Measurements from ENCODE around the gene EMC10. TPM values are rescaled to one million over a fixed set of nuclear protein-coding genes. Genes with fewer than 3 reads are reported as not detected.
"Not testable (repeated sequence)": the region's sequence is repeated elsewhere in the genome, so short reads cannot be mapped to it uniquely, and the experiment has no call there.

Gene EMC10
- total RNA-seq (2014; rRNA removed; shearing (Covaris generic)) = 36.8 and 42.6 TPM in 2 replicates
- 95.3 and 100 TPM in 2 replicates for polyA plus RNA-seq (2014; cell fraction: nucleus; rRNA removed)

DNA sequence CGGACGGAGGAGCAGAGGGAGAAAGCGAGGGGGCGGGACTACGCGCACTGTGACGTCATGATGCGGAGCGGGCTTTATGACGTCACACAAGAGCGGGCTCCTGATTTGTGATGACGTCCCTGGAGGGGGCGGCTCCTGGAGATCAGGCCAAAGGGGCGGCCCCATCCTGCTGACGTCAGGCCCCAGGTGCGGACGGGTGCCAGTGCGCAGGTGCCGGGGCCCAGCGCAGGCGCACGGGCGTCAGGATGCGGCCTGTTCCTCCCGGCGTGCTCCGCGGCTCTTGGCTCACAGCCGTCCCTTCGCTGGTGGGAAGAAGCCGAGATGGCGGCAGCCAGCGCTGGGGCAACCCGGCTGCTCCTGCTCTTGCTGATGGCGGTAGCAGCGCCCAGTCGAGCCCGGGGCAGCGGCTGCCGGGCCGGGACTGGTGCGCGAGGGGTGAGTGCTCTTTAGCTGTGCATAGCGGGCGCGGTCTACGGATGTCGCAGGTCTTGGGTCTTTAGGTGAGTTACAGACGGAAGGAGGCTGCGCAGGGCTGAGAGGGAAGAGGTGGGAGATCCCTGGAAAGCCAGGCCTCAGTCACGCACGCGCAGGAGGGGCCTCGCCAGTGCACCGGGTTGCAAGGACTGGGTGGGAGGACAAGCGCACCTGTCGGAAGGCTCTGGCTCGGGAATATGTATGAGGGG, at the start of gene EMC10, which contains the start of gene GARIN5A:
Gene EMC10 (plus strand): TSS at position 284 of the 683 bp plus-strand sequence. CDS start 38 bp downstream, at position 322.
Gene GARIN5A (minus strand): TSS at position 625 of the 683 bp plus-strand sequence. CDS start 460 bp downstream, at position 165.
- peak; percentile 87 for DNase-seq (ENCODE audit: extremely low read depth, low read depth)

DNA sequence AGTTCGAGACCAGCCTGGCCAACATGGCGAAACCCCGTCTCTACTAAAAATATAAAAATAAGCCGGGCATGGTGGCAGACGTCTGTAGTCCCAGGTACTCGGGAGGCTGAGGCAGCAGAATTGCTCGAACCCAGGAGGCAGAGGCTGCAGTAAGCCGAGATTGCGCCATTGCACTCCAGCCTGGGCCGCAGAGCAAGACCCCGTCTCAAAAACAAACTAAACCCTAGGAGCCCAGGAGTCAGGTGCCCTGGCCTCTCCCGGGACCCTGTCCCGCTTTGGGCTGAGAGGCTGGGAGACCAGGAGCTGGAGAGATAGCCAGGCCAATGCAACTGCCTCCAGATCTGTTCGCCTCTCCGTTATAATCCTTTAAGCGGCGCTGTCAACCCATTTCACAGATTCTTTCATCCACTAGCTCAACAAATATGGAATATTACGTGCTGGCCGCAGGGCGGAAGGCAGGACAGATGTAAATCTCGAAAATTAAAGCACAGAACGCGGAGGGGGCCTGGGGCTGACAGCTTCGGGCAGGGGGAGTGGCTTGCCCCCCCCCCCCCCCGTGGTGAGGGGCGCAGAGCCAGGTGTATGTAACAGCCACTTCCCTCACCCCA, 48.9 kb upstream of the EMC10 start:
- DNase-seq (ENCODE audit: extremely low read depth, low read depth) = no peak

DNA sequence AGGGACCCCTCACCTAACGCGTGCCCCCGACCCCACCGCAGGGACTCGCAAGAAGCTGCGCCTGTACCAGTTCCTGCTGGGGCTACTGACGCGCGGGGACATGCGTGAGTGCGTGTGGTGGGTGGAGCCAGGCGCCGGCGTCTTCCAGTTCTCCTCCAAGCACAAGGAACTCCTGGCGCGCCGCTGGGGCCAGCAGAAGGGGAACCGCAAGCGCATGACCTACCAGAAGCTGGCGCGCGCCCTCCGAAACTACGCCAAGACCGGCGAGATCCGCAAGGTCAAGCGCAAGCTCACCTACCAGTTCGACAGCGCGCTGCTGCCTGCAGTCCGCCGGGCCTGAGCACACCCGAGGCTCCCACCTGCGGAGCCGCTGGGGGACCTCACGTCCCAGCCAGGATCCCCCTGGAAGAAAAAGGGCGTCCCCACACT, 48.3 kb upstream of the EMC10 start:
- no peak for DNase-seq (ENCODE audit: extremely low read depth, low read depth)

DNA sequence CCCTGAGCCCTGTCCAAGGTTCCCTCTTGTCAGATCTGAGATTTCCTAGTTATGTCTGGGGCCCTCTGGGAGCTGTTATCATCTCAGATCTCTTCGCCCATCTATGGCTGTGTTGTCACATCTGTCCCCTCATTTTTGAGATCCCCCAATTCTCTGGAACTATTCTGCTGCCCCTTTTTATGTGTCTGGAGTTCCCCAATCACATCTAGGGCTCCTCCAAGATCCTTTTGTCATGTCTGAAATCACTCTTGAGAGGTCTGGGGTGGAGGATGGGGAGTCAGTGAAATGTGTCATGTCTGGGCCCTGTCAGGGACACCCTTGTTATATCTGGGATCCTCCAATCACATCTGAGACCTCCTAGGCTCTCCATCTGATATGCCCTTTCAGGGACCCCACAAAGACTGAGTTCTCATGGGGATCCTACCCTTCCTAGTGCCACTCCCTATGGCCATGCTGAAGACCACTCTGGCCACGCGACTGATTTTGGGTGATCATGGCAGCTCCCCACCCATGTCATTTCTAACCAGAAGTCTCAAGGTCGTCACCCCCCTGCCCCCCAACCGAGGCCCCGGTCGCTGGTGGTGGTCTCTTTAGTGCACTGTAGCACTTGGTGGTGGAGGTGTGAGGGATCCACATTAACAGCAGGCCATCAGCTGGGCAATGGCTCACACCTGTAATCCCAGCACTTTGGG, 47.4 kb upstream of the EMC10 start:
- no peak for DNase-seq (ENCODE audit: extremely low read depth, low read depth)

DNA sequence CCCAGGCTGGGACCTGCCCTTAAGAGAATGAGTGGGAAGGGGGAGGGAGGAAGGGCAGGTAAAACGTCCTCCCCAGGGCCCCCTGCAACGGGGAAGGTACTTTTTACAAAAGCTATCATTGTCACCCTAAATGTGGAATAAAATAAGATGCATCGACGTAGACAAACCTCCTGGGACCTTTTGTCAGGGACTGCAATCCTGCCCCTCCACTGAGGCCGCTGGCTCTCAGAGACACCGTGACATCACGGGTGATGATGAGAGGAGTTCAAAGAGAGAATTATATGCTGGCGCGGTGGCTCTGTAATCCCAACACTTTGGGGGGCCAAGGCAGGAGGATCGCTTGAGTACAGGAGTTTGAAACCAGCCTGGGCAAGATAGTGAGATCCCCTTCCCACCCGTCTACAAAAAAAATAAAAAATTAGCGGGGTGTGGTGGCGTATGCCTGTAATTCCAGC, 45.4 kb upstream of the EMC10 start:
- no peak for DNase-seq (ENCODE audit: extremely low read depth, low read depth)

DNA sequence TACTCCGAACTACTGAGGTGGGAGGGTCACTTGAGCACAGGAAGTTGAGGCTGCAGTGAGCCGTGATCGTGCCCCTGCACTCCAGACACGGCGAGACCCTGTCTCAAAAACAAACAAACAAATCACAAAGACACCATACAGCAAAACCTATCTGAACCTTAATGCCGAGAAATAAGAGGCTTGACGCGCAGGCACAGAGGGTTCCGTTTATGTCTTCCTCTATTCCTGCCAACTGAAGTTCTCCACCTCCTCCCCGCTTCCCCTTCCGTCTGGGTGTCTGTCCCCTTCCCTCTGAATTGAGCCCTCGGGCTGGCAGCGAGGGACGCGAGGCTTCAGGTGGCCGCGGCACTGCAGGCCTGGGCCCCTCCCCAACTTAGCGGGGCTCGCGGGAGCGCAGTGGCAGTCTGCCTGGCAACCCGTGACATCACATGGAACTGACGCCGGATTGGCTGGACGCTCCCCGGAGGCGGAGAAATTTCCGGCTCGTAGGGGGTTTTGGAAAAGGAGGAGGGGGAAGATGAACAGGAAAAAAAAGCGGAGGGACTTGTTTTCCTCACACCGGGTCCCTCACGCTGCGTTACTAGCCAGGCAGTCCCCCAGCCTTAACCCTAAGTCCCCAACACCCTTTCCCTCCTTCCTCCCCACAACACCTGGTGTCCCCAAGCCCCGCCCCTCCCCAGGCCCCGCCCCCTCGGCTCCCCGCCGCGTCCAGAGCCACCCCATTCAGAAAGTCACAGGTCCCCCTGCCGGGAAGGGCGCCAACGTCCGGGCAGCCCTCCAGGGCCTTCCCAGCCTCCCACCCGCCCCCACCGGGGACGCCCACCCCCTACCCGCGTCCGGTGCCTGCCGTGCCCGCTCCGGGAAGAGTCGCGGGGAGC, 44.7 kb upstream of the EMC10 start:
- peak; percentile 57 for DNase-seq (ENCODE audit: extremely low read depth, low read depth)

DNA sequence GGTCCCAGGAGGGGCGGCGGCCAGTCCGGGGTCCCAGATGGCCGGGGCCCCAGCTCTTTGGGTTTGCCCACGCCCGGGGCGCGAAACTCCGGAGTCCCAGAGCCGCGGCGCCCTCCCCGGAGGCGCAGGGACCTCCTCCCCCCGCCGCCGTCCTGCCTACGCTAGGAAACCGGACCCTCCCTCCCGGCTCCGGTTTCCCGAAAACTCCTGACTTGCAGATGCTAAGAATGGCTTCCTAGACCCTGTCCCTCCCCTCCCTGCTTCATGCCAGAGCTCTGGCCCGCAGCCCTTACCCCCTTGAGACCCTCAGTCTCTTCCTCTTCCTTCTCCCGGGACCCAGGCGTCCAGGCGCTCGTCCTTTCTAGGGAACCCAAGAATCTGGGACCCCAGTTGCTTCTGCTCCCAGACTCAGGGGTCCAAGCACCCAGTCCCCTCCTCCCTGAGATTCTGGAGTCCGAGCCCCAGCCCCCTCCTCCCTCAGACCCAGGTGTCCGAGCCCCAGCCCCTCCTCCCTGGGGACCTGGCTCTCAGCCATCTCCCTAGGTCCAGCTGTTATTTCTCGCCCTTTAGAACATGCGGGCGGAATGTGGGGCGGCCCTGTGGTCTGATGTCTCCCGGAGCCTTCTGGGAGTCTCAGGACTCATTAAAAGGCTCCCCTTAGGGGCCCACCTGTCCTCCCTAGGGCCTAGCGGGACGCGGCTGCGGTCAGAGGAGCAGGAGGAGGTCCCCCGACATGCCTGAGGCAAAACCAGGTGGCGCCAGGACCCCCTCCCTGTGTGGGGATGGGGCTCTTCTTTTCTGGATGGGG, 43.9 kb upstream of the EMC10 start, which contains the start of gene MYBPC2:
Gene MYBPC2 (plus strand): TSS at position 672 of the 808 bp plus-strand sequence. CDS start 62 bp downstream, at position 734.
- DNase-seq (ENCODE audit: extremely low read depth, low read depth) = no peak

DNA sequence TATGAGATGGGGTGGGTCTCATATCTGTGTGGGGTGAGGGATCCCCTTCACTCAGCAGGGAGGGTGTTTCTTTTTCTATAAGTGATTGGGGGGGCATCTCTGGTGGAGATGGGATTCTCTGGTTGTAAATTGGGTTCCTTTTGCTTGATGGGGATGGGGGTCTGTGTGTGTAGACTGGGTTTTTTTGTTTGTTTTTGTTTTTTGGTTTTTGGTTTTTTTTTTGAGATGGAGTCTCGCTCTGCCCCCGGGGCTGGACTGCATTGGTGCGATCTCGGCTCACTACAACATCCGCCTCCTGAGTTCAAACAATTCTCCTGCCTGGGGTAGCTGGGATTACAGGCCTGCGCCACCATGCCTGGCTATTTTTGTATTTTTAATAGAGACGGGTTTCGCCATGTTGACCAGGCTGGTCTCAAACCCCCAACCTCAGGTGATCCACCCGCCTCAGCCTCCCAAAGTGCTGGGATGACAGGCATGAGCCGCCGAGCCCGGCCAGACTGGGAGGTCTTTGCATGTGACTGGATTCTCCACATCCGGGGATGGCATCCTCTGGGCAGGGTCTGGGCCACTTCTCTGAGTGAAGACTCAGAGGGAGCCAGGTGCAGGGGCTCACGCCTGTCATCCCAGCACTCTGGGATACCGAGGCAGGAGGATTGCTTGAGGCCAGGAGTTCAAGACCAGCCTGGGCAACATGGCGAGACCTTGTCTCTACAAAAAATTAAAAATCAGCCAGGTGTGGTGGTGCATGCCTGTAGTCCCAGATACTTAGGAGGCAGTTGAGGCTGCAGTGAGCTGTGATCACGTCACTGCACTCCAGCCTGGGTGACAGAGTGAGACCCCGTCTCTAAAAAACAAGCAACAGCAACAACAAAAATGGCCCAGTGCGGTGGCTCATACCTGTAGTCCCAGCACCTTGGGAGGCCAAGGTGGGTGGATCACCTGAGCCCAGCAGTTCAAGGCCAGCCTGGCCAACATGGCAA, 42.8 kb upstream of the EMC10 start:
- no peak for DNase-seq (ENCODE audit: extremely low read depth, low read depth)

DNA sequence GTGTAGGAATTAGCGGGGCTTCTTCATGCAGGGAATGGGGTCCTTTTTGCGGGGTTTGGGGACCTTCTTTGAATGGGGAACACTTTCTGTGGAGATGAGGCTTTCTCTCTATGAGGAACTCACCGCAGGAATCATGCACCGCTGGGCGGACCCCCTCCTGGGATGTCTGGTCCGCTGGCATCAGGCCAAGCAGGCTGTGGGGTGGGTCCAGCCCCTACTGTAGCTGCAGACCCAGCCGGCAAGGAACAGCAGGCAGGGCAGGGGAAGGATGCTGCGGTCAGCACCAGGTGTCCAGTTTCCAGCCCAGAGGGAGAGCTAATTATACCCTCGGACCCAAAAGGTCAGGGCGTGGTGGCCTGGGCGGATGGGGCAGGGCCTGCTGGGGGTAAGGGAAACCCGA, 41.8 kb upstream of the EMC10 start:
- DNase-seq (ENCODE audit: extremely low read depth, low read depth) = no peak

DNA sequence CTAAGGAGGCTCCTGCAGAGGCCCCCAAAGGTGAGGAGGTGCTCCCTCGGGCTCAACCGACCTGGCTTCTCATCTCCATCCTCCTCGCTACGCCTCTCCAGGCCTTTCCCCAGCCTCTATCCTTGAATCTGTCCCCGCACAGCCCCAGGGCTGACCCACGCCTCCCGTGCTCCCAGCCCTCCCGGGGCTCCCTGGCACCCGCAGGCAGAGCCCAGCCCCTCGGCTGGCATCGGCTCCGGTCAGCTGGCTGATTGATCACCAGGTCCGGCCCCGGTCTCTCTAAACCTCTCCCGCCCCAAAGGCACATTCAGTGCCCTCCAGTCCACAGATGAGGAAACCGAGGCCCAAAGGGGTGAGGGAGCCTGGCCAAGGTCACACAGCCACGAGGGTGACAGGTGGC, 41.1 kb upstream of the EMC10 start:
- DNase-seq (ENCODE audit: extremely low read depth, low read depth) = no peak

DNA sequence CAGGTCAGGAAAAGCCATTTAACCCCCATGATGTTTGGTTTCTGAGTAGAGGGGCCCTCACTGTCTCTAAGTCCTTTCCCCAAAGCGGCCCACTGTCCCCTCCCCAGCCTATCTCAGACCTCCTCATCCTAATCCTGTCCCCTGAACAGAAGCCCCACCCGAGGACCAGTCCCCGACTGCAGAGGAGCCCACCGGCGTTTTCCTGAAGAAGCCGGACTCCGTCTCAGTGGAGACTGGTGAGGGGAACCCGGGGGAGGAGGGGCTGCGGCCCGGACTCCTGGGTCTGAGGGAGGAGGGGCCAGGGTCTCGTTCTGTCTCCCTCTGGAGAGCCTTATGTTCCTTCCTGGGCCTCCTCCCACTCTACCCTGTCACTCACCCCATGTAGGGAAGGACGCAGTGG, 40.7 kb upstream of the EMC10 start:
- no peak for DNase-seq (ENCODE audit: extremely low read depth, low read depth)

DNA sequence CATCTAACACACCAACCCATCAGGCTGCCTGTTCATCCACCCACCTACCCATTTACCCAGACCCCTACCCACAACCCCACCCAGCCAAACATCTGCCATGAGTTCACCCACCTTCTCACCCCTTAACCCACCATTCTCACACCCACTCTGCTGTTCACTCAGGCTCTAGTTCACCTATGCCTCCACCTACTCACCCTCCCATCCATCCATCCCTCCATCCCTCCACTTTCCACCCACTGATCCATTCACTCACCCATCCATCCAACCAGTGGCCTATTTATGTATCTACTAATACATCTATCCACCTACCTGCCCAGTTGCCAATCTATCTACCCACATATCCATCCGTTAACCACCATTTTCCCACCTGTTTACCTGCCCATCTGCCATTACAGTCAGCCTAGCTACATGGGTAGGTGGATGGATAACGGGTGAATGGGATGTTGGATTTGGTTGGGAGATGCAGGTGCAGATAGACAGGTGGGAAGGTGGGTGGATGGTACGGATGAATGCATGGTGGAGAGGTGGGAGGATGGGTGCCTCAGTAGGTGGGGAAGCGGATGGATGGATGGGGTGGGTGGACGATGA, 38.4 kb upstream of the EMC10 start:
- DNase-seq (ENCODE audit: extremely low read depth, low read depth) = no peak

DNA sequence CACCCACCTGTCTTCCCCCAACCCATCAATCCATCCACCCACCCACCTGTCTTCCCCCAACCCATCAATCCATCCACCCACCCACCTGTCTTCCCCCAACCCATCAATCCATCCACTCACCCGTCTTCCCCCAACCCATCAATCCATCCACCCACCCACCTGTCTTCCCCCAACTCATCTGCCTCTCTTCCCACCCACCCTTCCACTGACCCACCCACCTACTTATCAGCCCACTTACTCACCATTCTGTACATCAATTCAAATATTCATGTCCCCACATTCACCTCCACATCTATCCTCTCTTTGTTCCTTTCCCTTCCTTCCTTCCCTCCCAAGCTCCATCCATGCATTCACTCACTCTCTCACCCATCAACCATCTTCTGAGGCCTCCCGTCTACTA, 37.2 kb upstream of the EMC10 start:
- not testable (repeated sequence) for DNase-seq (ENCODE audit: extremely low read depth, low read depth)

DNA sequence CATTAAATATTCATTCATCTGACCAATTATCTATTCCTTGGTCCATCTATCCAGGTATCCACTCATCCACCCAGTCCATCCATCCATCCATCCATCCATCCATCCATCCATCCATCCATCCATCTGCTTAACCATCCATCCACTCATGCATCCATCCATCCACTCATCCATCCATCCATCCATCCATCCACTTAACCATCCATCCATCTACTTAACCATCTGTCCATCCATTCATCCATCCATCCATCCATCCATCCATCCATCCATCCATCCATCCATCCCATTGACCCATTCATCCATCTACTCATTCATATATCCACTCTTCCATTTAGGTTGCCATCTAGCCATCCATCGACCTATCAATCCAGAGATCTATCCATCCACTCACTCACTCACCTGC, 32.2 kb upstream of the EMC10 start:
- no peak for DNase-seq (ENCODE audit: extremely low read depth, low read depth)

DNA sequence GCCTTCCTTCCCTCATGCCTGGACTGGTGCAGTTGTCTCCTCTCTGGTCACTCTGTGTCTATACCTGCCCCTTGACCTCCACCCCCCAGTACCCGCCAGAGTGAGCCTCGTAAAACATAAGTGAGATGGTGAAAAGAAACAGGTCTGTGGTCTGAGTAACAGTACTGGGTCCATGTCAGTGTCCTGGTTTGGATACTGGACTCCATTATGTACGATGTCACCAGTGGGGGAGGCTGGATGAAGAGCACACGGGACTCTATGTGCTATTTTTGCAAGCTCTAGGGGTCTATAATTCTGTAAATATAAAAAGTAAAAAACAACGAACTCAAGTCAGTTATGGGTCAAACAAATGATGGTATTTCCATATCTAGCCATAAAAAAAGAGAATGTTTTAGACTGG, 29.3 kb upstream of the EMC10 start:
- no peak for DNase-seq (ENCODE audit: extremely low read depth, low read depth)

DNA sequence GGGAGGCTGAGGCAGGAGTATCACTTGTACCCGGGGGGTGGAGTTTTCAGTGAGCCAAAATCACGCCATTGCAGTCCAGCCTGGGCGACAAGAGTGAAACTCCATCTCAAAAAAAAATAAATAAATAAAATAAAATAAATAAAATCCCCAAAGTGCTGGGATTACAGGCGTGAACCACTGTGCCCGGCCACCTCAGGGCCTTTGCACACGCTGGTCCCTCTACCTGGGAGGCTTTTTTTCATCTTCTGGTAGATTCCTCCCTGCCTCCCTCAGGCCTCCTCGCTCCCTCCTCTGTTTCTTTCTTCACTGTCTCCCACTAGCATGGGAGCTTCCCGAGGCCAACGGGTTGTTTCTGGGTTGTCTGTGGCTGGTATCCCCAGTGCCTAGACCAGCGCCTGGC, 28.6 kb upstream of the EMC10 start:
- DNase-seq (ENCODE audit: extremely low read depth, low read depth) = no peak

DNA sequence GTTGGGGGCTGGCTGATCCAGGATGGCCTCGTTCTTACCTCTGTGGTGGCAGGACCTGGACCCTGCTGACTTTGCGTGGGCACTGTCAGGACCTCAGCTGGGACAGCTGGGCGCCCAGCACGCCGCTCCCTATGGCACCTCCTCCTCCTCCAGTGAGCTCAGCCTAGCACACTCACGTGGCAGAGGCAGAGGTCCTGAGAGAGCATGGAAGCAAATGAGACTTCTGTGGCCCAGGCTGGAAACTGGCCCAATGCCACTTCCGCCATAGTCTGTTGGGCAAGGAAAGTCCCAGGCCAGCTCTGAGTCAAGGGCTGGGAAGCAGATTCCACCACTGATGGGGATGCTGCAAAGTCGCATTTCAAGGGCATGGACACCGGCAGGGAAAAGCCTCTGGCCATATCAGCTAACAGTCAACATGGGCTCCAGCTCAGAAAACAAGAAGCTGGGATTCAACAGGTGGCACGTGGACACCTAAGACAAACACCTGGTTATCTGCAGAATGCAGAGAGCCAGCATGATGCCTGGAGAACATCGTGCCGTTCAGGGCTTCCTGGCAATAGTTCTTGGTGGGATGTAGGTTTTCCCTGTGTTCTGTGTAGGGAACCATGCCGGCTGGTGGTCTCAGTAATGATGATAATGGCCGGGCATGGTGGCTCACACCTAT, 26.9 kb upstream of the EMC10 start:
- DNase-seq (ENCODE audit: extremely low read depth, low read depth) = no peak
